Measurements from ENCODE around the gene PICK1.
"Not testable (repeated sequence)": the region's sequence is repeated elsewhere in the genome, so short reads cannot be mapped to it uniquely, and the experiment has no call there.

The PICK1 gene

GRCh38 chr22:38077096-38077495 is 19.9 kb downstream of the PICK1 start:
- no peak for DNase-seq

DNA sequence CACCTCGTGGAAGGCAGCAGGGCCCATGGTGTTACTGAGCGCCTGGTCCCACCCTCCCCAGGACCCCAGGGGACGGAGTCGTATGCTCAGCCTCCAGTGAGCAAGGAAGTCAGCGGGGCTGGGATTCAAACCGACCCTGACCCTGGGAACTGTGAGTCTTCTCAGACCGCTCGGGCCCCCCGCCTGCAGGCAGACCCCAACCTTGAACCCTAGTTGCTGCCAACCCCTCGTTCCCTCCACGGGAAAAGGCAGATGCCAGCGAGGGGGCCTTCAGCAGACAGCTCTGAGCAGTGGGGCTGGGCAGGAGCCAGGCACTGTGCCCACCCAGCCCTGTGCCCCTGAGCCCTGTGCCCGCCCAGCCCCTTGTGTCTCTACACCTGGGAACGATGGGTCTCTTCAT is 20.4 kb downstream of the PICK1 start:
- DNase-seq: no peak

DNA sequence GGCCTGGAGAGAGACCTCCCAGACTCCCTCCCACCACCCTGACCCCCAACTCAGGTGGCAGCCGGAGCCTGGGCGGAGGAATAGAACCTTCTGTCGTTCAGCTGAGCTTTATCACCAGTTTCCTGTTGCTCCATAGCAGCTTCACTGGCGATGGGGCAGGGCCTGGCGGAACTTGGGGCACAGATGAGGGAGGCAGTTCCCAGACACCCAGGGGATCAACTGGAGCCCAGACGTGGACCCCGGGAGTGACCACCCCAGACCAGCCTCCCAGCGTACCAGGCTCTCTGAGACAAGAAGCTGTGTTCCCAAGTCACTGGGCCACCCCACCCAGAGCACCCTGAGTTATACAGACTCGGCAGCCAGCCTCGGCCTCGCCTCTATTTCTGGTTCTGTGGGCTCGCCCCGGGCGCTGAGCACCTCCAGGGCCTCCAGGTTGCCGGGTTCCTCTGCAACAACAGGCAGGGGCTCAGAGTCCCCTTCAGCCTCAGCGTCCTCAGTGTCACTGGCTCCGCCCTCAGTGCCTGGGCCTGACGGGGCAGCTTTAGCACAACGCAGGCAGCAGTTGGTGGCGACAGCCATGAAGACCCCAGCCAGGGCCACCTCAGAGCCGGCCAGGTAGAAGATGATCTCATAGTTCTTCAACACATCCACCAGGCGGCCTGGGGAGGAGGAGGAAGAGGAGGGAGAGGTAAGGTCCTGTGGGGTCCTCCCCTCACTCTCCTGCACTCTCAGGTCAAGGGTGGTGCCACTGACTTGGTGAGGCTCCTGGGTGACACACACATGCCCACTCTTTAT is 21.0 kb downstream of the PICK1 start:
- DNase-seq: no peak

DNA sequence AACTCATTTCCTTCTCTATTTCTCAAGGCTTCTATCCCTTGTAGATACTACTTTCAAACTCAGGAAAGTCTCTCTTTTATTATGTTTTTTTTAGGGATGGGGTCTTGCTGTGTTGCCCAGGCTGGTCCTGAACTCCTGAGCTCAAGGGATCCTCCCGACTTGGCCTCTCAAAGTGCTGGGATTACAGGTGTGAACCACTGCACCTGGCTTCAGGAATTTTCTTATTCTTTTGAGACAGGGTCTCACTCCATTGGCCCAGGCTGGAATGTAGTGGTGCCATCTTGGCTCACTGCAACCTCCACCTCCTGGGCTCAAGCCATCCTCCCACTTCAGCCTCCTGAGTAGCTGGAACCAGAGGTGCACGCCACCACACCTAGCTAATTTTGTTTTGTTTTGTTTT is 22.0 kb downstream of the PICK1 start:
- DNase-seq: not testable (repeated sequence)

DNA sequence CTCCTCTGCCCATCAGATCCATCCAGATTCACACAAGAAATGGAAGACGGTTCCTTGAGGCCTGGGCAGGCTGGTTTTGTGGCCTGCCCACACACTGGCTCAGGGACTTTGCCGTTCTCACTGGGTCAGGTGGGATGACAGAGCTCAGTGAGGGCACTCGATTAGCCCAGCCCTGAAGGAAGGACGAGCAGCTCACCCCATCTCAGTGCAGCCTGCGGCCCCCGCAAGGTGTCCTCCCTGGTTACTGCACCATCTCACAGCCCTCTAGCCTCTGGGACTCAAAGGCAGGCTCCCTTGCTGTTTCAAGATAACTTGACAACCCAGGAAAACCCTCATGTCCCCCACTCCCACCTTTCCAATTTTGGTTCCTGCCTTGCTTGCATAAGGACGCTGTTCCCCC is 22.6 kb downstream of the PICK1 start:
- DNase-seq: no peak

DNA sequence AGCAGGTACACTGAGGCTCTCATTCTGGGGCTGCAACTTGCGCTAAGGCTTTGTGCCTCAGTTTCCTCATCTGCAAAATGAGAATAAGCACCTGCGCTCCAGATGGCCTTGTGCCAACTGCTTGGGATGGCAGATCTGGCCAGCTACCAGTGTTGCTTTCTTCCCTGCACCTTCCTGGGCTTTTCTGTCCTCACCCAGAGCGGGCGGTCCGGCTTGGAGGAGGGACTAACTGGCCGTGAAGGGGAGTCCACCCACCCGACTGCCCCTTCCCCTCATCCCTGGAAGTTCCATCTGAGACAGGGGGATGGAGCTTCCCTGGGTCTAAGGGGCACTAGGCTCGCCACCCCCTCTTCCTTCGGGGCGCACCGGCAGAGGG is 23.3 kb downstream of the PICK1 start:
- no peak for DNase-seq

- DNase-seq: no peak
Observed at GRCh38 chr22:38080850-38081635, 23.8 kb downstream of the PICK1 start.

- DNase-seq: no peak
Observed at GRCh38 chr22:38081636-38081940, 24.4 kb downstream of the PICK1 start.

- no peak for DNase-seq
Observed at GRCh38 chr22:38081941-38082828, 25.0 kb downstream of the PICK1 start.

GRCh38 chr22:38082986-38083710 is 25.9 kb downstream of the PICK1 start:
- DNase-seq: no peak

GRCh38 chr22:38083931-38084631 is 26.9 kb downstream of the PICK1 start, which contains the start of gene SLC16A8:
Gene SLC16A8, minus strand, starts transcription at chr22:38084184. Its CDS starts 1,311 bp downstream, at chr22:38082873.
- DNase-seq: no peak

DNA sequence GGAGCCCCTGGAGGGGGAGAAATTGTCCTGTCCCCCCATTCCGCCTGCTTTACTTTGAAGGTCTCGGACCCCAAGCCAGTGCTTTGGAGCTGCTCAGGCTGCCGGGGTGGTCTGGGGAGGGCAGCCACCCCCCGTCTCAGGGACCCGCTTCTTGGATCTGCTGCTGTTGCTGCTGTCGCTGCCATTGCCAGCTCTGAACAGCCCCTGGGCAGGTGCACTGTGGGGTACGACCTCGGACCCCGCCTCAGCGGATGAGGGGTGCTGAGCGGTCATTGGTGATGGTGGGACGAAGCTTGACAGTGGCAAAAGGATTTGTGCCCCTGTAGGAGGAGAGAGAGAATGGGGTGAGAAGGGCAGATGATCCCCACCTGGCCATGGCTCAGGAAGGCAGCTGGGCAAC is 27.9 kb downstream of the PICK1 start:
- no peak for DNase-seq

GRCh38 chr22:38085501-38085900 is 28.3 kb downstream of the PICK1 start:
- no peak for DNase-seq

GRCh38 chr22:38086001-38086845 is 29.0 kb downstream of the PICK1 start:
- DNase-seq: no peak

DNA sequence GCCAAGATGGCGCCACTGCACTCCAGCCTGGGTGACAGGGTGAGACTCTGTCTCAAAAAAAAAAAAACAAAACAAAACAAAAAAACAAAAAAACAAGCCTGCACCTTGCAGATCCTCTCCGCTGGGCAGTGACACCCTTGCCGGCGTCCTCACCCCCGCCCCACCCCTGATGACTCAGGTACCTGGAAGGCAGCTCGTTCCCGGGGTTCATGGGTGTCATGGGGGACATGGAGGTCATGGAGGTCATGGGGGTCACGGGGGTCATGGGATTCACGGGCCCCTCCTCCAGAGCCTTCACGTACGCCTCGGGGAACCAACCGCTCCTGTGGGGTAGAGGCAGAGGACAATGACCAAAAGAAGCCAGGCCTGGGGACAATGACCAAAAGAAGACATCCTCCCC is 29.7 kb downstream of the PICK1 start:
- DNase-seq: no peak

- DNase-seq: no peak
Observed at GRCh38 chr22:38087855-38088254, 30.7 kb downstream of the PICK1 start.

DNA sequence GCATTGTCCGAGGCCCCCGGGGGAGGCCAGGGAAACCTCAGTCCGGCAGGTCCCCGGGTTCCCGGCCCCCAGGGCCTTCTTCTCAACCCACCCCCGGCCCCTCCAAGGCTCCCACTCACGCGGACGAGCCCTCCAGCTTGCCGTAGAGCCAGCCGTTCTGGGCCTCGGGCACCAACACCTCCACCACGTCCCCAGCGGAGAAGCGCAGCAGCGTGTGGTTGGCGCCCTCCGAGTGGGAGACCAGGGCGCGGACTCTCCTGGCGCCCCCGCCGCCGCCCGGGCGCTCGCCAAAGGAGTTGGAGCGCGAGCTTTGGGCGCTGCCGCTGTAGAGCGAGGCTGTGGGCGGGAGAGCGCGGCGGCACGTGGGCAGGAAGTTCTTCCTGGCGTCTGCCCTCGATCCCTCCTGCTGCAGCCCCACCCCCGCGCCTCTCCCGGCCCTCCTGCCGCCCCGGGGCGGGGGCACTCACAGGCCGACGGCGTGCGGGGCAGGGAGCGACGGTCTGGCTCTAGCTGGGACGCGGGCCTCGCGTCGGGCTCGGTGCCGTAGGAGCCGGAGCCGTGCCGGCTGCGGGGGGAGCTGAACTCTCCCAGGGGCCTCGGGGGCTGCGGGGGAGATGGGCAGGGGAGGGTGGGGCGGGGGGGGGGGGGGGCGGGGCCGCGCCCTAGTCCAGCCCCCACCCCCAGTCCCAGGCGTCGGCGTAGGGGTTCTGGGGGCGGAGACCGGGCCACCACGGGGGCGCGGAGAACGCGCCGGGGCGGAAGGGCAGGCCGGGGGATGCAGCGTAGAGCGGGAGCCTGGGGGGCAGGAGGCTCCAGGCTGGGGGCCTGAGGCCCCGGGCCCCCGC is 31.6 kb downstream of the PICK1 start:
- DNase-seq: no peak

GRCh38 chr22:38089474-38089851 is 32.3 kb downstream of the PICK1 start:
- DNase-seq: no peak

DNA sequence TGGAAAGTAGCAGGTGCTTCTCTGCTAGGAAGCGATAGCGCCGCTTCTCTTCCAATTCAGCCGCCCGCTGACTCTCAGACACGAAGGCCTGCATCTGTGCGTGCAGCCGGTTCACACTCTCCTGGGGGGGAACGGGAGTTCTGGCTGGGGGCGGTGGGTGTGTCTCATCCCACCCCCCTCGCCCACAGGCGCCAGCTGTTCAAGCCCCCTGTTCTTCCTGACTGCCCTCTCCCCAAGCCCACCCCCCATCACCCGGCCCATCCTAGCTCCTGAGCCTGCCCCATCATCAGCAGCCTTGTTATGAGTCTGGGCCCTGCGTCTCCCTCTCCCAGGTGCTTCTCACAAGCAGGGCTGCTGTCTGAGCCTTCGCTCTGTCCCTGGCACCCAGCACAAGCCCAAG is 39.9 kb downstream of the PICK1 start:
- DNase-seq: no peak

Data from activated CD8-positive, alpha-beta memory T cell treated with anti-CD3 and anti-CD28 coated beads, Interleukin-2, amount 50 U/mL, for 48 hours (primary cell).